GM06990 (cell line): ENCODE data around the gene FRS2.
A peak's percentile ranks its signal among the peaks of the same experiment; 100 is the strongest.

Experiments
- DNase-seq: peaks from one replicate; pipeline ENCODE4 v3.0.0-alpha.2; 2011; ENCODE audit not compliant: insufficient read length; ENCODE audit errors: extremely low read depth
- H3K27me3 ChIP-seq: replicated peaks from 2 replicates; pipeline ENCODE4 v1.6.0; 2011; ENCODE audit warnings: low read length; ENCODE audit not compliant: control insufficient read depth, insufficient read depth
- H3K36me3 ChIP-seq: 2 replicates; pipeline ENCODE4 v1.5.1; 2011; ENCODE audit warnings: low read length; ENCODE audit not compliant: control insufficient read depth, insufficient read depth
- H3K4me3 ChIP-seq: replicated peaks from 2 replicates; pipeline ENCODE4 v1.5.1; 2011; ENCODE audit warnings: low read depth, mild to moderate bottlenecking, control low read depth, low read length
- CTCF ChIP-seq: IDR thresholded peaks from 2 replicates; pipeline ENCODE4 v1.5.1; 2011; ENCODE audit warnings: low read length, control low read depth, mild to moderate bottlenecking, inconsistent platforms; ENCODE audit not compliant: insufficient read depth, poor library complexity, severe bottlenecking

FRS2 gene

GRCh38 chr12:69570000-69570516 lies 99.9 kb downstream of the FRS2 start:
- Histone ChIP-seq H3K4me3 (no peak overlapping the region), H3K36me3 (peaks cover 1% of the 10 kb centered on the region), H3K27me3 (no peaks in the 10 kb centered on the region)
- TF ChIP-seq CTCF, result no peak
- DNase-seq, result no peak

GRCh38 chr12:69570545-69571399 lies 100.6 kb downstream of the FRS2 start:
- no peak for DNase-seq
- peak; percentile 81 for TF ChIP-seq CTCF
- no peak overlapping the region for H3K4me3 ChIP-seq
- peaks cover 1% of the 10 kb centered on the region for H3K36me3 ChIP-seq
- H3K27me3 ChIP-seq, result no peaks in the 10 kb centered on the region

GRCh38 chr12:69575346-69575745 lies 105.2 kb downstream of the FRS2 start:
- H3K36me3 ChIP-seq, result peaks cover 1% of the 10 kb centered on the region; the same call in 1 of the 2 replicates
- no peak overlapping the region for H3K4me3 ChIP-seq
- no peaks in the 10 kb centered on the region for H3K27me3 ChIP-seq
- no peak for DNase-seq
- TF ChIP-seq CTCF, result no peak

- no peak for TF ChIP-seq CTCF
- Histone ChIP-seq H3K27me3 (no peaks in the 10 kb centered on the region), H3K4me3 (no peak overlapping the region), H3K36me3 (peaks cover 1% of the 10 kb centered on the region; the same call in 1 of the 2 replicates)
- DNase-seq, result no peak
Observed at GRCh38 chr12:69578283-69578682, 108.1 kb downstream of the FRS2 start.

DNA sequence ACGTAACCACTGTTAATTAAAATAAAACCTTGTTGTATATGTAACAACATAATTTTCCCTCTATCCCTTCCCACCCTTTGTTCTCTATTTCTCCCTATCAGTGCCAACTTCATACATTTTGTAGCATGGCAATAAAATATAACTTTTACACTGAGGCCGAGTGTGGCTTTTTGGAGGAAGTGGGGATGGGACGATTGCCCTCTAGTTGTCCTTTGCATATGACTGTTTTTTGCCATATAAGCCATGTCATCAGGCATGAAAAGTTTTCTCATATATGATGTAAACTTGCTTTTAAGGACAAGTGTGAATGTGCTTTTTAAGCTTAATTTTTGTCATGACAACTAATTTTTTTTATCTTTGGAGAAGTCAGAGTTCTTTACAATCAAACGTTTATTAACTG lies 108.8 kb downstream of the FRS2 start:
- no peak for DNase-seq
- no peaks in the 10 kb centered on the region for H3K27me3 ChIP-seq

More for the DNA sequence above, 108.8 kb downstream of the FRS2 start:
- peak; percentile 12 for TF ChIP-seq CTCF
- no peak overlapping the region for H3K4me3 ChIP-seq
- H3K36me3 ChIP-seq, result peaks cover 1% of the 10 kb centered on the region; the same call in 1 of the 2 replicates
